GM18873 (cell line): ENCODE results near the gene CEP290.
"Not testable (repeated sequence)": the region's sequence is repeated elsewhere in the genome, so short reads cannot be mapped to it uniquely, and the experiment has no call there.

ENCODE experiments used
- ATAC-seq: cut with Tn5 transposase; IDR thresholded peaks from one replicate; pipeline ENCODE4 v1.9.1; 2021; ENCODE audit warnings: mild to moderate bottlenecking, moderate library complexity, moderate number of reproducible peaks; ENCODE audit not compliant: unreplicated experiment, low FRiP score

The CEP290 gene

GRCh38 chr12:88144037-88144436 lies 2.1 kb upstream of the CEP290 start:
- ATAC-seq = no peak

DNA sequence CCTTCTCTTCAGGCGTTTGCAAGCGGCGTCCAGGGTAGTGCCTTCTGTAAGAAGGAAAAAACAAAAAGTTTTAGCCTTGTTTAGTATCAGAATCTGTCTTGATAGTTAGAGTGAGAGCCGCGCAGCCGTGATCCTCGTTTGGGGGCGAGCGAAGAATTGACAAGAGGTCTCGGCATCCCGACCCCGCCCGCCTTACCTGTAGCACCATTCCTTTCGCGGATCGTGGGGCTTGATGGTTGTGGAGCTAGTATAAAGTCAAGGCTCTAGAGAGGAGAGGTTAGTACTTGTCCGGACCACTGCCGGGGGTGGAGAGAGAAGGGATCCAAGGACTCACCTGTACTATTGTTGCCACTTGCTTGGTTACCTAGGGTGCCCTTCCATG lies 713 bp upstream of the CEP290 start:
- ATAC-seq = no peak

DNA sequence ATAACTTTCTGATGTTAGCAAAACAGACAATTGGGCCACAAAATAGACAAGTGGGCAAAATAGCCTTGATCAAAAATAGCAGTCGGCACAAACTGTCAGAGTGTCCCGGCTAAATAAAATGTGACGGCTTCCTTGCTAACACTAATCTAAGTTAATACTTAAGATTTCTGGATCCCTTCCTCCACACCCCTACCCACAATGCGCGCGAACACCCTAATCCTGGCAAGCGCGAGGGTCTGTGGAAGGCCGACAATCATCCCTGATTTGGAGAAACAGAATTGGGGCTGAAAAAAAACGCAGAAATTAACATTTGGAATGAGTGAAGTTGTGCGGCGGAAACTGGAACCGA lies 489 bp downstream of the CEP290 start:
- no peak for ATAC-seq

GRCh38 chr12:88139711-88140110 lies 2.2 kb downstream of the CEP290 start:
- ATAC-seq = not testable (repeated sequence)

GRCh38 chr12:88133181-88133580 lies 8.7 kb downstream of the CEP290 start:
- ATAC-seq = not testable (repeated sequence)

DNA sequence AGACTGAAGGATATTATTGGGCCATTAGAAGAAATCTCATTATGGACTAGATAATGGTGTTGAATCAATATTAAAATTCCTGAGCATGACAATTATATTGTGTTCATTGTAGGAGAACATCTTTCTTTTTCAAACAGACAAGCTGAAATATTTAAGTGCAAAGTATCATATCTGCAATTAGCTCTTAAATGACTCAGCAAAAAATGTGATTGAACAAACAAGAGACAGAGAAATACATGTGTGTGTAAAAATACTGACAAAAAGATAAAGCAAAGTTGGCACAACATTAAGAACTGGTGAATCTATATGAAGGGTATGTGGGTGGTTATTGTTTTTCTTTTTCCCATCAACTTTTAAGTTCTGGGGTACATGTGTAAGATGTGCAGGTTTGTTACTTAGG lies 9.5 kb downstream of the CEP290 start:
- ATAC-seq = no peak

GRCh38 chr12:88127855-88128254 lies 14.0 kb downstream of the CEP290 start:
- no peak for ATAC-seq

DNA sequence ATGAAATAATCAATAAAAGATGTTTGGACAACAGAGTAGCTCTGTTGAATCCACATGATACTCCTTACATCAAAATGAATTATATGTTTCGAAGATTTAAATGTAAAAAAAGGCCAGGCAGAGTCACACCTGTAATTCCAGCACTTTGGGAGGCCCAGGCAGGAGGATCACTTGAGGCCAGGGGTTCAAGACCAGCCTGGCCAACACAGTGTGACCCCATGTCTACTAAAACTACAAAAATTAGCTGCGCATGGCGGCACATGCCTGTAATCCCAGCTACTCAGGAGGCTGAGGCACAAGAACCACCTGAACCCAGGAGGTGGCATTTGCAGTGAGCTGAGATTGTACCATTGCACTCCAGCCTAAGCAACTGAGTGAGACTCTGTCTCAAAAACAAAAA lies 14.8 kb downstream of the CEP290 start:
- no peak for ATAC-seq

- ATAC-seq = no peak
These were observed 19.2 kb downstream of the CEP290 start for GRCh38 chr12:88122666-88123065.

DNA sequence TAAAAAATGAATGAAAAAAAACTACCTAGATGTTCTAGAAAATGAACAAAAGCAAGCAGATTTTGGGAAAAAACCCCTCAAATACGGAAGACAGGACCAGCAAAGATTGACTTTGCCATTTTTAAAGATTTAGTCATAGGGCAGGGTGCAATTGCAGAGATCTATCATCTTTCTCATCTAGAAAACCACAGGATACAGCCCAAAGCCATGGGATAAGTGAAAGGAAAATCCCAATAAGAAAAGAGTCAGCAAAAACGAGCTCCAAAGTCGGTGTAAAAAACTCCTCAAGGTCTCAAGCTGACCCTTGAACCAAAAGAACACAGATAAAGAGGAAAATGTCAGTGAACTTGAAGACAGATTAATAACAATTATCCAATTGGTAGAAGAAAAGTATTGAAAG lies 28.0 kb downstream of the CEP290 start:
- ATAC-seq = no peak

- no peak for ATAC-seq
These were observed 30.7 kb downstream of the CEP290 start for GRCh38 chr12:88111074-88111652.

DNA sequence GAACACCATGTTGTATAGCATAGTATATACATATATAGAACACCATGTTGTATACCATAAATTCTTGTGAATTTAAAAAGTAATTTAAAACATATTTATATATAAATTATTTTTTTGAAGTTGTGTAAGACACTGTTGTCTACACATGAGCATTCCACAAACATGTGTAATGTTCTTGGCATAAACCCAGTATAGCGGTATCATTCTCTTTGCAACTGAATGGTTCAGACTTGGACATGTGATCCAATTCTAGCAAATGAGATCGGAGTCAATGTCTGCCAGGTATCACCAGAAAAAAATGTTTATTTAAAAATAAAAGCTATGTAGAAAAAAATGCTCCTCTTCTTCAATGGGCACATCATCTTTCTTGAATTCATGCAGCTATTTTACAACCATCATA lies 33.9 kb downstream of the CEP290 start:
- ATAC-seq = no peak

- ATAC-seq = no peak
These were observed 48.3 kb downstream of the CEP290 start for GRCh38 chr12:88093573-88093972.

DNA sequence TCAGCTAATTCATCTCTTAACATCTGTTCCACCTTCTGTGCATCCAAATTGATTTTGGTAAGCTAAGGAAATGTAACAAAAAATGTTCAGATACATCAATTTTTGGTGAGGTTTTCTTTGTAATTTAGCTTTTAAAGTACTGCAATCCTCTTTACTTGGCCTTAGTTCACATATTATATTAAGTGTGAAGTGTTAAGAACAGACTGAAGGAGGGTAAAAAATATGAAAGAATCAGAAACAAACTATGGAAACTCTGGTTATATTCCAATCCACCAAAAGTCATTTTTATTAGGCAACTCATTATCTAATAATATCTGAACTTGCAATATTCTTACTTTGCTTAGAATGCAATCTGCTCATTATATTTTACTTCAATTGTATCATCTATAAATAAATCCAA lies 49.1 kb downstream of the CEP290 start:
- ATAC-seq = no peak

DNA sequence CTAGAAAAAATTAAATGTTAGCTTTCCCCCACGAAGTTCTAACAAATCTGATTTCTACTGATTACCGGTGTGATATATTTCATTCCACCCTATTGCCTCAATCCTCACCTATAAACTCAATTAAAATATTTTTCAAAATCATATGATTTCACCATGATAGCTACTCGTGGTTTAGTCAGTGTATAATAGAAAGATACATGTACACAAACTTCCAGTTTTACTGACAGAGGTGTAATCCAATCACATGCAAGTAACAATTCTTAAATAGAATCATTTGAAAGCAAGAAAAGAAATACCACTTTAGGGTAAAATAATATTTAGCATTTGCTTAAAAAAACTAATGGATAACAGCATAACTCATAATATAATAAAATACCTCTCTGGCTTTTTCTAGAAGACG lies 57.7 kb downstream of the CEP290 start:
- no peak for ATAC-seq

DNA sequence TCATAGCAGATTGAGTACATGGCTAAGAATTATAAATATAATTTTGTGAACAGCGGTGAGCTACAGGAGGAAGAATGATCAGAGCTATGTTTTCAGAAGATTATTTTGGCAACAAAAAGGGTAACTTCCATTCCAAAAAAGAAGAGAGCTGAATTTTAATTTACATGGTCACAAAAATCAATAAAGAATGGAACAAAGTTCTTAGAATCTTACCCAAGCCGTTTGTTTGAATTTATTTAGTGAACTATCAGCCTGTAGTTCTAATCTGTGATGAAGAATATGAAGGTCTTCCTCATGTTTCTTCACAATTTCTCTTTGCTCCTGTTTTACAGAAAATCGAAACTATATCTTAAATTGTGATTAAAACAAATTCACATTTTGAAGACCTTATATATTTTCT lies 58.3 kb downstream of the CEP290 start:
- ATAC-seq = no peak

DNA sequence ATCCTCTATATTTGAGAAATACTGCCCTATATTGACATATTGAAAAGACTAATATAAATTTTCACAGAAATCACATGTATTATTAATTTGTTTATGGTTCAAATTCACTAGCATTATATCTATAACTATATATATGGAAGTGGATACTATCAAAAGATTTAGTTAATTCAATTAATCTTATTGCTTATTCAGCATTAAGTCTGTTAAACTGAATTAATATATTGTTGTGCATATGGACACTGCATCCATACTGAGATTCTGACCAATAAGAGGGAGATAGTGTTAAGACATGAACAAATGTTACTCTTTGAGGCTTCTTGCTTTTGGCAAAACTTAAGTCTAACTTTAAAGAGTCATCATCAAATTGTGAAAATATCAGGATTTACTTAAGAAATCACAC lies 60.6 kb downstream of the CEP290 start:
- ATAC-seq = no peak

DNA sequence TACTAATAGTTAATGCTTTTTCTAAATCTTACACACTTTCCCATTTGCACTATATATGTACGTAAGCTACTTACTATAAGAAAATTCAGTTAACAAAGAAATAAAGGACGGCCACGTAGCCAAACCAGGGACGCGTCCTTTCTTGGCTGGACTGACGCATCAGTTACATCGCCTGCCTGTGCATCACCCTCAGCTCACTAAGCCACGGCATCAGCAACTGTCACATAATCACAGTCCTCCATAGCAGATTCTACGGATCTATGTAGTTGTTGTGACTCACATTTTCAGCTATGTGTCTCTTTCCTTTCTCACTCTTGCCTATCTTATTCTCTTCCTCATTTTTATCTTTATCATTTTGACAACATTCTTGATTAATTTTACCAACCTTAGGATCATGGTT lies 74.6 kb downstream of the CEP290 start:
- no peak for ATAC-seq

- ATAC-seq = peak; percentile 94
These were observed 78.5 kb downstream of the CEP290 start for GRCh38 chr12:88063375-88063774.

DNA sequence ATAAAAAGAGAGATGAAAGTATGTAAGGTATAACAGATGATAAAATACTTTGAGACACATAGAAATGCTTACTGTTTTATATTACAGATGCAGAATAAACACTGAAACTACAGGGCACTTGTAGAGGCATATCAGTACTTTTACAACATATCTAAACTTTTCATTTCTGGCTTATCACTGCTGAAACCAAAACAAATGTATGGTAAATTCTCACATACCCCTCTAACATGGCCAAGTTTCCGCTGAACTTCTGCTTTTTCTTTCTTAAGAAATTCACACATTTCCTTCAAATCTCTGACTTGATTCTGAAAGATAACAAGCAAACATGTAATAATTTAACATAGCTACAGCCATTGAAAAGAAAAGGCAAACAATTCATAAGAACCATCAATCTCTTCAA lies 79.4 kb downstream of the CEP290 start:
- peak; percentile 41 for ATAC-seq

GRCh38 chr12:88058719-88059077 lies 83.2 kb downstream of the CEP290 start:
- ATAC-seq = no peak

DNA sequence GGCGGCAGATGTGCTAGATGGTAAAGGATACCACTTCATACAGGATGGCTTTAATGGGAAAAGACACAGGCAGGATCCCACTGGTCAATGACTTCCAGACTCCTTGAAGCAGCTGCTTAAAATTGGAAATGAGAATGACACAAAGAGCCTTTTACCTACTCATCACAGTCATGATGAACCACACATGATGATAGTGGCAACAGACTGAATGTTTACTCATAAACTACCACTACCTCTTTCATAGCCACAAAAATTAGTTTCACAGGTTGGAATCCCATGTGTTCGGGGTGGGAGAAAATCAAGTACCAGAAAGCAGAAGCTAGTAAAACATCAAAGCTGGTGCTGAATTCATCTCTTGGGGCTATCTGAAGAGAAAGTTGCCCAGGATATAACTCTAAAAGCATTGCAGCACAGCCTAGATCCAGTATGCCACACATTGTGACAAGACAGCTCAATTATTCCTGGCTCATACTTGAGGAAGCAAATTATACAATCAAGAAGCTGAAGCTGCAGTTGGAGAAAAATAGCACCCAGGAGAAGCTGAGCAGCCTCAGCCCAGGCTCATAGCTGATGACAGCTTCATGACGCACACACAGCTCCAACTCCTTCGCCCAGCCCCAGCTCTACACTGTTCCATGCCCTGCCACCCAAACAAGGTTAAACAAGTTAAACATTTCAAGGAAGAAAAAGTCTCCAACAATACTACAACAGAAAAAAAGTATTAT lies 83.7 kb downstream of the CEP290 start:
- no peak for ATAC-seq

DNA sequence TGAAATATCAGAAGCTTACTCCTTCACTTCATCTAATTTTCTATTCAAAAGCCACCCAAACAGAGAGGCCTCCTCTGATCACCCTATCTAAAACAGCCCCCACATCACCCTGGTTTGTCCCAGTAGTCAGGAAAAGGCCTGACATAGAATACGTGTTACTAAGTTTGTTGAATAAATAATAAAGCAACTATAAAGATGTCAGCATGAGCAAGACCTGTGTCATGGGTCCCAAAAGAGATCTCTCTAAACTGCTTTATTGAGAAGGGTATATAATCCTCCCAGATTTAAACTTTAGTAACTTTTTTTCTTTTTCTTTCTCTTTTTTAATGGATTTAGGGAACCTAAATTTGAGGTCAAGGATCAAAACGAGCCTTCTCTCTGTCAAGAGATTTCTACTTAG lies 85.3 kb downstream of the CEP290 start:
- no peak for ATAC-seq
